Prostate gland (tissue), 2 donors: ENCODE results near the gene RPP21.

Experiments used
- CTCF ChIP-seq, 4 experiments: fragments of 200-600 bp in 2 of 4; fragments of 450-650 bp in 2 of 4; sonication (generic) in 2 of 4; IDR thresholded peaks; 1 replicate in 3 of 4; 2 replicates in 1 of 4; pipeline ENCODE4 v1.5.1; 2016 to 2019; ENCODE audit warnings: antibody characterized with exemption in 4 of 4, mild to moderate bottlenecking in 2 of 4, moderate library complexity in 2 of 4
- POLR2A ChIP-seq: fragments of 450-650 bp; IDR thresholded peaks from one replicate; pipeline ENCODE4 v1.6.1; 2016; ENCODE audit warnings: antibody characterized with exemption, mild to moderate bottlenecking
- POLR2AphosphoS5 ChIP-seq: sonication (generic); formaldehyde crosslinking; IDR thresholded peaks from one replicate; pipeline ENCODE4 v1.6.1; 2017; ENCODE audit warnings: antibody characterized with exemption

- TF ChIP-seq POLR2A (no peak), CTCF (IDR thresholded peaks at IDR 0.05) (no peak), POLR2AphosphoS5 (no peak)
These were observed 5.6 kb downstream of the RPP21 start for GRCh38 chr6:30350524-30350923.
